ENCODE results near the gene DSG3. TPM values are rescaled to one million over a fixed set of nuclear protein-coding genes. Genes with fewer than 3 reads are reported as not detected.

The DSG3 gene
- total RNA-seq, 1 donor from 2014 or later: not detected

DNA sequence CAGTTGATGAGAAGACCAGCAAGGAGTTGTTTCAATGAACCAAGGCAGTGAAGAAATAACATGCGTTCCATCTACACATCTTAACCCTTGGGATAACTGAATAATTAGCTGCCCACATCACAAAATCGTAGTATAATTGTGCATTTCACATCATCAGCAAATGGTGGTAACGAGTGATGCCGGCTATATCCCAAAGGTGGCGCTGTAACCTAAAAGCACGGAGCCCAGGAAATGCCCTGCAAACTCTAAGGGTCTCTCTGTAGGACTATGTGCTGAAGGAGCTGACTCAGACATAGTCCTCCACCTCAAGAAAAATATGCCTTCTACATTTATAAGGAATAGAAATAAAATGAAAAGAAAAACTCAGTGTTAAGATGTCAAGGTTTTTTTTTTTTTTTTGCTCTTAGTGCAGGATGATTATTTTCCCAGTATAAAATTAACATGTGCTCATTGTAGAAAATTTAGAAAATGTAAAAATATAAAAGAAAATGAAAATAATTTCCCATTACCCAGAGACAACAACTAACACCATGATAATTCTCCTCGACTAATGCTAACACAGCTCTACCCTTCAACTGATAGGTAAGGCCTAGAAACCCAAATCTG, 23.1 kb upstream of the DSG3 start:
- Mint-ChIP-seq H3K9me3 (ENCODE audit: unreplicated experiment) (no peaks in the 10 kb centered on the region), H3K4me1 (ENCODE audit: unreplicated experiment) (no peaks in the 10 kb centered on the region), H3K27ac (ENCODE audit: unreplicated experiment) (no peak overlapping the region), H3K4me3 (ENCODE audit: unreplicated experiment) (no peak overlapping the region), H3K36me3 (ENCODE audit: low read depth, unreplicated experiment) (no peaks in the 10 kb centered on the region), H3K27me3 (ENCODE audit: unreplicated experiment) (no peaks in the 10 kb centered on the region)
- TF ChIP-seq, protein P1, sequence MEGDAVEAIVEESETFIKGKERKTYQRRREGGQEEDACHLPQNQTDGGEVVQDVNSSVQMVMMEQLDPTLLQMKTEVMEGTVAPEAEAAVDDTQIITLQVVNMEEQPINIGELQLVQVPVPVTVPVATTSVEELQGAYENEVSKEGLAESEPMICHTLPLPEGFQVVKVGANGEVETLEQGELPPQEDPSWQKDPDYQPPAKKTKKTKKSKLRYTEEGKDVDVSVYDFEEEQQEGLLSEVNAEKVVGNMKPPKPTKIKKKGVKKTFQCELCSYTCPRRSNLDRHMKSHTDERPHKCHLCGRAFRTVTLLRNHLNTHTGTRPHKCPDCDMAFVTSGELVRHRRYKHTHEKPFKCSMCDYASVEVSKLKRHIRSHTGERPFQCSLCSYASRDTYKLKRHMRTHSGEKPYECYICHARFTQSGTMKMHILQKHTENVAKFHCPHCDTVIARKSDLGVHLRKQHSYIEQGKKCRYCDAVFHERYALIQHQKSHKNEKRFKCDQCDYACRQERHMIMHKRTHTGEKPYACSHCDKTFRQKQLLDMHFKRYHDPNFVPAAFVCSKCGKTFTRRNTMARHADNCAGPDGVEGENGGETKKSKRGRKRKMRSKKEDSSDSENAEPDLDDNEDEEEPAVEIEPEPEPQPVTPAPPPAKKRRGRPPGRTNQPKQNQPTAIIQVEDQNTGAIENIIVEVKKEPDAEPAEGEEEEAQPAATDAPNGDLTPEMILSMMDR (IDR thresholded peaks at IDR 0.05; ENCODE audit: unreplicated experiment): peak; percentile 88
- peak; percentile 57 for DNase-seq (ENCODE audit: low spot score)

DNA sequence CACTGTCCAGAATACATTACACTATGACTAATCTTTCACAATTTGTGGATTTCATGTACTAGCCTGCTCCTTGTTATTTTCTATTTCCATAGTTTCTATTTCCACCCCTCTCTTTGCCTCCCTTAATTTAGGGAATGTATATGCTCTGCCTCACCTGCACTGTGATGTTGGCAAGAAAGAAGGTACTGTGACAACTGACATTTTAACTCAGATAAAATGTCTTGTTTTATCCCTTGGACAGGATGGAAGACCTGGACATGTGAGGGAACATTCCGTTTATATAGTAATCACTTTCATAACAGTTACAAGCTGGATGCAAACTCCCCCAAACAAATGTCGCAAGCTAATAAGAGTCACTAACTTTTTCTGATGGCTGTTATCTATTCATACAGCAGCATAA, 21.5 kb upstream of the DSG3 start:
- H3K27me3 Mint-ChIP-seq (ENCODE audit: unreplicated experiment): no peaks in the 10 kb centered on the region

DNA sequence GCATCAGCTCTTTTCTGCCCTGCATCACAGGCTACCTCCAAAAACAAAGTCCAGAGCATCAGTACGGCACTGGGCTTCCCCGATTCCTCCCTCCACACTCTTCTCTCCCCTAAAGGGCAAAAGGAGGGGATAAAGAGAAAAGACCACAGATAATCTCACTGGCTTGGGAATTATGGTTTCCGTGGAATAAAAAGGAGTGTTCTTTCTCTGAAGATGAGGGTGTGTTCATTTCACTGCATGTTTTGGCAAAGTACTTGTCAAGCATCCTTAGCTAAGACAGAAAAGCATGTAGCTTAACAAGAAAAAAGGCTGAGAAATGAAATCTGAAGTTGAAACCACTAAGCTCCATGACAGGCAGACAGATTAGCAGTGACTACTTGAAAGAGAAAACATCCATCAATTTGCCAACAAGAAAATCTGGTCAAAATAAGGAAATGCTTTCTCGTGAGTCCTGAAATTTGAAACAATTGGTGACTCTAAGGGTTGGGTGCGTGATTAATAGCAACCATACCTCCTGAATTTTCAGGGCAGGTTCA, 20.6 kb upstream of the DSG3 start:
- peaks cover 3% of the 10 kb centered on the region for H3K4me1 Mint-ChIP-seq (ENCODE audit: unreplicated experiment)
- no peak overlapping the region for H3K27ac Mint-ChIP-seq (ENCODE audit: unreplicated experiment)
- H3K36me3 Mint-ChIP-seq (ENCODE audit: low read depth, unreplicated experiment): no peaks in the 10 kb centered on the region
- no peak for DNase-seq (ENCODE audit: low spot score)
- no peak overlapping the region for H3K4me3 Mint-ChIP-seq (ENCODE audit: unreplicated experiment)
- H3K9me3 Mint-ChIP-seq (ENCODE audit: unreplicated experiment): no peaks in the 10 kb centered on the region
- no peaks in the 10 kb centered on the region for H3K27me3 Mint-ChIP-seq (ENCODE audit: unreplicated experiment)
- TF ChIP-seq, protein P1 (IDR thresholded peaks at IDR 0.05; ENCODE audit: unreplicated experiment): no peak

More for the DNA sequence above, 21.5 kb upstream of the DSG3 start:
- Mint-ChIP-seq H3K27ac (ENCODE audit: unreplicated experiment) (no peak overlapping the region), H3K36me3 (ENCODE audit: low read depth, unreplicated experiment) (no peaks in the 10 kb centered on the region), H3K9me3 (ENCODE audit: unreplicated experiment) (no peaks in the 10 kb centered on the region), H3K4me1 (ENCODE audit: unreplicated experiment) (peaks cover 3% of the 10 kb centered on the region), H3K4me3 (ENCODE audit: unreplicated experiment) (no peak overlapping the region)
- DNase-seq (ENCODE audit: low spot score): no peak
- TF ChIP-seq, protein P1 (IDR thresholded peaks at IDR 0.05; ENCODE audit: unreplicated experiment): no peak

DNA sequence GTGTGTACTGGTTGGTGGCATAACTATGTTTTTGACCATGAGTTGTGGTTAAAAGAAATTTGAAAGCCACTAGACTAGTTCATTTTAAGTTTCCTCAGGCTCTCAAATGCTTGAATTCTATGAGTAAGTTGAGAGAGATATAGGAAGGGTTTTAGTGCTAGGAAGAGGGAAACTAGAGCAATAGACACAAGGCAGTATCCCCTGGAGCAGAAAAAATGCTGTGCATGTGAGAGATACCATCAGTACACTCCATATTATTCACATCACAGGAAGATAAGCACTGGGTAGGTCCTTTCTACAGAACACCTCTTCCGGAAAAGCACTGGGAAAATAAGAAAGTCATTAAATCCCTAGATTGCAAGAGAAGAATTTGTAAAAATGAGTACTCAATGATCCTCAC, 19.3 kb upstream of the DSG3 start:
- TF ChIP-seq, protein P1 (IDR thresholded peaks at IDR 0.05; ENCODE audit: unreplicated experiment): no peak
- Mint-ChIP-seq H3K27me3 (ENCODE audit: unreplicated experiment) (peaks cover 3% of the 10 kb centered on the region), H3K27ac (ENCODE audit: unreplicated experiment) (no peak overlapping the region), H3K36me3 (ENCODE audit: low read depth, unreplicated experiment) (no peaks in the 10 kb centered on the region), H3K4me3 (ENCODE audit: unreplicated experiment) (no peak overlapping the region), H3K4me1 (ENCODE audit: unreplicated experiment) (peaks cover 3% of the 10 kb centered on the region), H3K9me3 (ENCODE audit: unreplicated experiment) (no peaks in the 10 kb centered on the region)
- DNase-seq (ENCODE audit: low spot score): no peak

DNA sequence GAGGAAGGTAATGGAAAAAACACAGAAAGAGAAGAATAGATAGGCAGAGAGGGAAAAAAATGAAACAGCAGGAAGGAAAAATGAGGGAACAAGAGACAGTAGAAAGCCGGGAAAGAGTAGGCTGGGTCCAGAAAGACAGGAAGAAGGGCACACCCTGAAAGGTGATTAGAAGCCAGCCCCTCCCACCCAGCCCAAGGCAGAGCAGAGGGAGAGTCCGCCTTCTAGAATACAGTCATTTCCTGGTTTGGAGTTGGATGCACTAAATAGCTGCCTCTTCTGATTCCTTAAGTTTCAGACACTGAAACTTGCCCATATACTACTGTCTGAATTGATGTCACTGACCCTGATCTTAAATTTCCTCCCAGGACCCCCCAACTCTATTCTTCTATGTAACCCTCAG, 17.9 kb upstream of the DSG3 start:
- H3K27me3 Mint-ChIP-seq (ENCODE audit: unreplicated experiment): peaks cover 3% of the 10 kb centered on the region

More for the DNA sequence above, 17.9 kb upstream of the DSG3 start:
- Mint-ChIP-seq H3K4me3 (ENCODE audit: unreplicated experiment) (no peak overlapping the region), H3K9me3 (ENCODE audit: unreplicated experiment) (no peaks in the 10 kb centered on the region), H3K36me3 (ENCODE audit: low read depth, unreplicated experiment) (no peaks in the 10 kb centered on the region), H3K4me1 (ENCODE audit: unreplicated experiment) (peaks cover 3% of the 10 kb centered on the region), H3K27ac (ENCODE audit: unreplicated experiment) (no peak overlapping the region)
- TF ChIP-seq, protein P1 (IDR thresholded peaks at IDR 0.05; ENCODE audit: unreplicated experiment): no peak
- DNase-seq (ENCODE audit: low spot score): no peak
